Mesenchymal stem cell (in vitro differentiated cells and primary cell): ENCODE data around the gene TMTC4.

ENCODE experiments used
- DNase-seq: peaks from one replicate; pipeline ENCODE4 v3.0.0-alpha.2; 2013
- H2AFZ ChIP-seq: one replicate; pipeline ENCODE4 v1.6.1; 2013; ENCODE audit warnings: low read depth, mild to moderate bottlenecking, control low read depth, inconsistent platforms, low read length, moderate library complexity
- H2AK5ac ChIP-seq: 2 replicates; pipeline ENCODE4 v1.6.1; 2013; ENCODE audit warnings: low read length, moderate library complexity, mild to moderate bottlenecking, inconsistent platforms; ENCODE audit not compliant: severe bottlenecking
- H2BK120ac ChIP-seq: one replicate; pipeline ENCODE4 v1.6.1; 2013; ENCODE audit warnings: low read depth, mild to moderate bottlenecking, inconsistent platforms, low read length, moderate library complexity
- H2BK12ac ChIP-seq, 2 experiments: one replicate each; pipeline ENCODE4 v1.6.1; 2013; ENCODE audit warnings: inconsistent platforms in 2 of 2, low read length in 2 of 2, mild to moderate bottlenecking in 2 of 2, moderate library complexity in 2 of 2, control low read depth in 1 of 2
- H2BK15ac ChIP-seq: one replicate; pipeline ENCODE4 v1.6.1; 2013; ENCODE audit warnings: mild to moderate bottlenecking, low read depth, inconsistent platforms; ENCODE audit not compliant: poor library complexity, severe bottlenecking
- H2BK5ac ChIP-seq: 2 replicates; pipeline ENCODE4 v1.6.1; 2013; ENCODE audit warnings: low read depth, mild to moderate bottlenecking, low read length, control low read depth, inconsistent platforms; ENCODE audit not compliant: poor library complexity, severe bottlenecking
- H3K14ac ChIP-seq, 2 experiments: one replicate each; pipeline ENCODE4 v1.6.1; 2013; ENCODE audit warnings: inconsistent platforms in 2 of 2, low read length in 2 of 2, control low read depth in 1 of 2, mild to moderate bottlenecking in 1 of 2, moderate library complexity in 1 of 2
- H3K18ac ChIP-seq, 2 experiments: one replicate each; pipeline ENCODE4 v1.6.1; 2013; ENCODE audit warnings: inconsistent platforms in 2 of 2, low read length in 2 of 2, control low read depth in 1 of 2, low read depth in 1 of 2, mild to moderate bottlenecking in 1 of 2
- H3K23ac ChIP-seq, 2 experiments: one replicate each; pipeline ENCODE4 v1.6.1; 2013; ENCODE audit warnings: inconsistent platforms in 2 of 2, low read length in 2 of 2, mild to moderate bottlenecking in 2 of 2, moderate library complexity in 2 of 2, control low read depth in 1 of 2
- H3K27ac ChIP-seq: 2 replicates; pipeline ENCODE4 v1.5.1; 2013; ENCODE audit warnings: mild to moderate bottlenecking, moderate library complexity, low read length, control low read depth, inconsistent platforms; ENCODE audit not compliant: poor library complexity, severe bottlenecking
- H3K27me3 ChIP-seq, 2 experiments: 2 replicates each; pipeline versions ENCODE4 v1.6.1 to v1.7.0; 2013; ENCODE audit warnings: low read length in 2 of 2, mild to moderate bottlenecking in 2 of 2, moderate library complexity in 2 of 2, control low read depth in 1 of 2, inconsistent platforms in 1 of 2; ENCODE audit not compliant: control insufficient read depth in 1 of 2, insufficient read depth in 1 of 2
- H3K36me3 ChIP-seq, 2 experiments: 2 replicates each; pipeline versions ENCODE4 v1.6.1 to v1.7.0; 2013; ENCODE audit warnings: low read length in 2 of 2, control low read depth in 1 of 2, inconsistent platforms in 1 of 2, low read depth in 1 of 2, mild to moderate bottlenecking in 1 of 2; ENCODE audit not compliant: insufficient read depth in 2 of 2, control insufficient read depth in 1 of 2
- H3K4ac ChIP-seq, 2 experiments: one replicate each; pipeline ENCODE4 v1.6.1; 2013; ENCODE audit warnings: inconsistent platforms in 2 of 2, low read length in 2 of 2, mild to moderate bottlenecking in 2 of 2, moderate library complexity in 2 of 2, control low read depth in 1 of 2, low read depth in 1 of 2
- H3K4me1 ChIP-seq: 2 replicates; pipeline ENCODE4 v1.6.1; 2013; ENCODE audit warnings: low read depth, low read length, control low read depth; ENCODE audit not compliant: control insufficient read depth, insufficient read depth
- H3K4me2 ChIP-seq: 2 replicates; pipeline ENCODE4 v1.6.1; 2013; ENCODE audit warnings: low read length, mild to moderate bottlenecking, inconsistent platforms; ENCODE audit not compliant: poor library complexity, severe bottlenecking
- H3K4me3 ChIP-seq, 2 experiments: 2 replicates each; pipeline versions ENCODE4 v1.5.1 to v1.7.0; 2013; ENCODE audit warnings: low read length in 2 of 2, mild to moderate bottlenecking in 2 of 2, control low read depth in 1 of 2, low read depth in 1 of 2; ENCODE audit not compliant: insufficient read depth in 1 of 2
- H3K79me1 ChIP-seq: replicated peaks from 2 replicates; pipeline ENCODE4 v1.6.1; 2013; ENCODE audit warnings: mild to moderate bottlenecking, control low read depth, low read length, inconsistent platforms; ENCODE audit not compliant: poor library complexity, severe bottlenecking
- H3K9ac ChIP-seq: 2 replicates; pipeline ENCODE4 v1.7.0; 2013; ENCODE audit warnings: mild to moderate bottlenecking, low read length, moderate library complexity
- H3K9me3 ChIP-seq: 2 replicates; pipeline ENCODE4 v1.7.0; 2013; ENCODE audit warnings: mild to moderate bottlenecking, low read length; ENCODE audit not compliant: control insufficient read depth
- H4K8ac ChIP-seq: one replicate; pipeline ENCODE4 v1.6.1; 2013; ENCODE audit warnings: inconsistent platforms, mild to moderate bottlenecking, low read length, moderate library complexity
- H4K91ac ChIP-seq: one replicate; pipeline ENCODE4 v1.6.1; 2013; ENCODE audit warnings: mild to moderate bottlenecking, low read length, inconsistent platforms
- WGBS: methylation state at CpG from one replicate; pipeline ENCODE4 v1.1.7; 2013; ENCODE audit warnings: mixed read lengths; 5-methylcytosine and 5-hydroxymethylcytosine counted together

Gene TMTC4

DNA sequence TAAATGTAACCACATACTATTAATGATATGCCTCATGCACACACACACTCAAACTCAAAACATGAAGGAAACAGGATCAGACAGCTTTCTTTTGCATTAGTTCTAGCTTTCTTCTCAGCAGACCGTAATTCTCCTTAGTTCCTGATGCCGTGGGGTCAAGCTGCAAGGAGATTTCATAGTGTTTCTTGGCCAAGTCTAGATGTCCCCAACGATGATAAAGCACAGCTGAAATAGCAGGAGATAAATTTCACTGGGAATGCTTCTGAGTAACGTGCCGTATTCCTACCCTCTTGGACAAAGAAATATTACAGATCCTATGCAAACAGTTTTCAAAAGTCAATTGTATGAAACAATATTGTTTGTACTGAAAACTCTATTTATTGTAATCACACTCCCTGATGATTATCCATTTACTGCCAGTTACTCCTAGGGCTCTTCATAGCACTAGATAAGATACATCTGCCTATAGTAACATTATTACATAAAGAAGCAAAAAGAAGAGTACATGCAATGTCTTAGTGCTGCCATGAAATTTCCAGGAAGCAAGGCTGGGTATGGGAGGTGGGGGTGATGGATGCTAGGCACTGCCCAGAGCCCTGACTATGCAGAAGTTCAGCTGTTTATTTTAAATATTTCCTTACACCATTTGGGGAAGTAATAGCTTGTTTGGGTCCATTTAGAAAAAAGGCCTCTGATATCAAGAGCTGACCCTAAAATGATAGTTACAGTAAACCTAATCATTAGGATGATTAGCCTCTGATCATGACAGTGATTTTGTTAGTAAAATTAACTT, 69.5 kb downstream of the TMTC4 start:
- H3K4me3 ChIP-seq: no peak overlapping the region
- DNase-seq: no peak
- no peak overlapping the region for H4K91ac ChIP-seq
- peaks cover 9 to 23% of the 10 kb centered on the region in 2 experiments for H3K36me3 ChIP-seq
- H3K27me3 ChIP-seq: no peaks in the 10 kb centered on the region
- no peak overlapping the region for H3K9ac ChIP-seq
- peaks cover 1% of the 10 kb centered on the region for H3K4me1 ChIP-seq
- H4K8ac ChIP-seq: no peak overlapping the region
- H2AFZ ChIP-seq: no peak overlapping the region
- no peak overlapping the region for H2BK120ac ChIP-seq
- no peak overlapping the region for H2BK12ac ChIP-seq
- no peak overlapping the region for H3K23ac ChIP-seq
- H3K18ac ChIP-seq: no peak overlapping the region
- no peak overlapping the region for H2BK15ac ChIP-seq
- H3K14ac ChIP-seq: no peak overlapping the region
- no peak overlapping the region for H2AK5ac ChIP-seq
- no peak overlapping the region for H2BK5ac ChIP-seq
- H3K79me1 ChIP-seq: no peaks in the 10 kb centered on the region
- H3K4ac ChIP-seq: no peak overlapping the region
- H3K4me2 ChIP-seq: no peak overlapping the region
- WGBS: 94% methylated on average over 5 of the region's 5 CpGs
- H3K9me3 ChIP-seq: no peaks in the 10 kb centered on the region
- no peak overlapping the region for H3K27ac ChIP-seq

DNA sequence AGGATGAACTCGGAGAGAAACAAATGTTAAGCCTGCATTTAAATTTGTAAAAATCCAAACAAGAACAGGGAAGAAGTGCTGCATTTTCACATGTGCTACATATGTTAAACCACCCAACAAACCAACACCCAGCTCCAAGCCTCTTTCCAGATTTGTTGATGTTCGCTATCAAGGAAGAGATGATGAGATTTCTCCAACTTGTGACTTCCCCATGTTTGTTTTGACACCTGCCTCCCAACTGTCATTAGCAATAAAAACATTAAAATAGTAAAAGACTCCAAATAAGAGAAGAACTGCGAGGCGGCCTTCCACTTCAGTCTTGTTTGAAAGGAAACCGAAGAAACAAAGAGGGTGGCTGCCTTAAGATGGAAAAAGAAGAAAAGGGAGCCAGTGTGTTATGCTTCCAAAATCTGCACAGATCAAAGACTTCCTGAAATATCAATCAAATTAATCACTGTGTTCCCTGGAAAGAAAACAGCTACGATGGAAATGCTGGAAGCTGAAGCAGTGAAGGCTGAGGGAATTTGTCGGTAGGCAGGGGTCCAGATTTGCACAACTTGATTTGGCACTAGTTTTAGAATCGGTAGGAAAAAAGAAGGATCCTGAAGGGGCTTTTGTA, 72.0 kb downstream of the TMTC4 start:
- Histone ChIP-seq H2BK12ac (no peak overlapping the region), H3K18ac (no peak overlapping the region), H4K91ac (no peak overlapping the region), H3K4me1 (no peaks in the 10 kb centered on the region), H3K14ac (no peak overlapping the region), H3K23ac (no peak overlapping the region), H4K8ac (no peak overlapping the region), H3K4me3 (no peak overlapping the region), H2AK5ac (no peak overlapping the region), H2BK5ac (no peak overlapping the region), H3K4me2 (no peak overlapping the region), H2AFZ (no peak overlapping the region), H2BK15ac (no peak overlapping the region), H3K9me3 (no peaks in the 10 kb centered on the region), H3K27ac (no peak overlapping the region), H3K79me1 (no peaks in the 10 kb centered on the region), H2BK120ac (no peak overlapping the region), H3K4ac (no peak overlapping the region), H3K27me3 (no peaks in the 10 kb centered on the region), H3K9ac (no peak overlapping the region), H3K36me3 (peaks cover 6 to 19% of the 10 kb centered on the region in 2 experiments)
- DNase-seq: no peak
- WGBS: 92% methylated on average over 5 of the region's 8 CpGs

DNA sequence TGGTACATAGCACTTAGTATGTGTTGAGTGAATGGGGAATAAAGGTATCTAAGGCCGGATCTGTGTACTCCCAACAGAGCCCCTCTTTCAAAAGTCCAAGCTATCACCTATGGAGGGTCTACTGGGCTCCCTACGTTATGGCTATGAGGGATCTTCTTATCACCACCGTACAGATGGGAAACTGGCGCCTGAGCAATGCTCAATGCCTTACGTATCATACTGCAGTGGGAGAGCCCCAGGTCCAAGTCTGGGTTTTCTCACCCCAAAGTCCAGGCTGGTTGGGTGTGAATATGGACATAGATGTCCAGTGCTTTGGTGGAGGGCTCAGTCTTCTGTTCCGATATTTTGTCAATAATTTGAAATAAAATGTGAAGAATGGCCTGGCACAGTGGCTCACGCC, 72.9 kb downstream of the TMTC4 start:
- Histone ChIP-seq H2BK15ac (no peak overlapping the region), H3K23ac (no peak overlapping the region), H2BK120ac (no peak overlapping the region), H3K36me3 (peaks cover 4 to 16% of the 10 kb centered on the region in 2 experiments), H2BK5ac (no peak overlapping the region), H4K91ac (no peak overlapping the region), H2AFZ (no peak overlapping the region), H2BK12ac (no peak overlapping the region), H3K4ac (no peak overlapping the region), H2AK5ac (no peak overlapping the region), H3K27ac (no peak overlapping the region), H3K4me2 (no peak overlapping the region), H4K8ac (no peak overlapping the region), H3K4me3 (no peak overlapping the region), H3K9ac (no peak overlapping the region), H3K9me3 (no peaks in the 10 kb centered on the region), H3K4me1 (no peaks in the 10 kb centered on the region), H3K79me1 (no peaks in the 10 kb centered on the region), H3K27me3 (no peaks in the 10 kb centered on the region), H3K18ac (no peak overlapping the region), H3K14ac (no peak overlapping the region)
- no peak for DNase-seq
- 98% methylated on average over 7 of the region's 7 CpGs for WGBS

DNA sequence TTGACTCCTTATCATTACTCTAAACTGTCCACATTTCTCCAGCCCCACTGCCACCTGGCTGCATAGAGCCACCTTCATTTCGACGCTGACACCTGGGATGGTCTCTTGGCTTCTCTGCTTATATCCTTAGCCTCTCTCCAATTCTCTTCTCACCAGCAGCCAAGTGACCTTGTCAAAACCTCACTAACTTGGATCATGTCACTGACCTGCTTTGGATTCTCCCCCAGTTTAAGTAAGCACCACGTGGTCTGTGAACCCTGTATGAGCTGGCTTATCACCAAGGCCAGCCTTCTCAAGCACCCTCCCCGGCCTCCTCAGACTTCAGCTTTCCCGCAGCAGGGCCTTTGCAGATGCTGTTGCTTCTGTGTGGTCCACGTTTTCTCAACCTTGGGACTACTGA, 73.7 kb downstream of the TMTC4 start:
- WGBS: 81% methylated on average over 3 of the region's 6 CpGs
- Histone ChIP-seq H2AK5ac (no peak overlapping the region), H2AFZ (no peak overlapping the region), H3K9ac (no peak overlapping the region), H3K79me1 (no peaks in the 10 kb centered on the region), H3K4me1 (no peaks in the 10 kb centered on the region), H3K18ac (no peak overlapping the region), H4K91ac (no peak overlapping the region), H3K27ac (no peak overlapping the region), H2BK120ac (no peak overlapping the region), H2BK5ac (no peak overlapping the region), H3K14ac (no peak overlapping the region), H3K36me3 (peaks cover 0 to 8% of the 10 kb centered on the region in 2 experiments), H3K4me3 (no peak overlapping the region), H2BK15ac (no peak overlapping the region), H3K23ac (no peak overlapping the region), H3K4me2 (no peak overlapping the region), H3K27me3 (no peaks in the 10 kb centered on the region), H2BK12ac (no peak overlapping the region), H4K8ac (no peak overlapping the region), H3K4ac (no peak overlapping the region), H3K9me3 (no peaks in the 10 kb centered on the region)
- DNase-seq: no peak
